ENCODE results near the gene PEAK1.

The PEAK1 gene

DNA sequence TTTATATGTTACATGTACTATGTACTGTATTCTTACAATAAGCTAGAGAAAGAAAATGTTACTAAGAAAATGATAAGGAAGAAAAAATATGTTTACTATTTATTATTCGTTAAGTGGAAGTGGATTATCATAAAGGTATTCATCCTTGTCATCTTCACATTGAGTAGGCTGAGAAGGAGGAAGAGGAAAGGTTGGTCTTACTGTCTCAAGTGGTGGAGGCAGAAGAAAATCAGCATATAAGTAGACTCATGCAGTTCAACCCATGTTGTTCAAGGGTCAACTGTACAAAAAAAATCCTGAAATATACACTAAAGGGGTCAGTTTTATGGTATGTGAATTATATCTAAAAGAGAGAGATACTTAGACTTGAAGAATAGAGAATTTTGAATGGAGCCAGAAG is 6.5 kb upstream of the PEAK1 start:
- no peak overlapping the region for H3K4me3 ChIP-seq (replicated peaks; ENCODE audit: low read depth, low read length)
- DNase-seq (ENCODE audit: extremely low read depth, low read depth), result no peak
- TF ChIP-seq, protein P1, sequence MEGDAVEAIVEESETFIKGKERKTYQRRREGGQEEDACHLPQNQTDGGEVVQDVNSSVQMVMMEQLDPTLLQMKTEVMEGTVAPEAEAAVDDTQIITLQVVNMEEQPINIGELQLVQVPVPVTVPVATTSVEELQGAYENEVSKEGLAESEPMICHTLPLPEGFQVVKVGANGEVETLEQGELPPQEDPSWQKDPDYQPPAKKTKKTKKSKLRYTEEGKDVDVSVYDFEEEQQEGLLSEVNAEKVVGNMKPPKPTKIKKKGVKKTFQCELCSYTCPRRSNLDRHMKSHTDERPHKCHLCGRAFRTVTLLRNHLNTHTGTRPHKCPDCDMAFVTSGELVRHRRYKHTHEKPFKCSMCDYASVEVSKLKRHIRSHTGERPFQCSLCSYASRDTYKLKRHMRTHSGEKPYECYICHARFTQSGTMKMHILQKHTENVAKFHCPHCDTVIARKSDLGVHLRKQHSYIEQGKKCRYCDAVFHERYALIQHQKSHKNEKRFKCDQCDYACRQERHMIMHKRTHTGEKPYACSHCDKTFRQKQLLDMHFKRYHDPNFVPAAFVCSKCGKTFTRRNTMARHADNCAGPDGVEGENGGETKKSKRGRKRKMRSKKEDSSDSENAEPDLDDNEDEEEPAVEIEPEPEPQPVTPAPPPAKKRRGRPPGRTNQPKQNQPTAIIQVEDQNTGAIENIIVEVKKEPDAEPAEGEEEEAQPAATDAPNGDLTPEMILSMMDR (IDR thresholded peaks at IDR 0.05; ENCODE audit: low read depth, low read length, missing control alignments), result no peak

DNA sequence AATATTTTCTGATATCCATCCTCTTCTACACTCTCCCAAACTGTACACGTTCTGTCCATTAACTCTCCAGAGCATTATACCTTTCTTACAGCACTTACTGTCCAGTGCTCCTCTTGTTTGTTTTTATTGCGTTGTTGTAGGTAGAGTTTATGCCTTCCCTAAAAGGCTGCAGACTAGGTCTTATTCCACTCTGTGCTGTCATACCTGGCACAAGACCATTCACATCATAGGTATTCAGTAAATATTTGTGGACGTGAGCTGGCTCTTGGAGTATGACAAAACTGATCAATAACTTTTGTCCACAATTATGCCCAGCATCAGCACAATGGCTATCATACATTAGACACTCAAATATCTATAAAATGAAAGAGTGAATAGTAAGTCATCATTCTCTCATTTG is 5.2 kb upstream of the PEAK1 start:
- H3K4me3 ChIP-seq (replicated peaks; ENCODE audit: low read depth, low read length), result no peak overlapping the region
- TF ChIP-seq, protein P1 (IDR thresholded peaks at IDR 0.05; ENCODE audit: low read depth, low read length, missing control alignments), result no peak
- no peak for DNase-seq (ENCODE audit: extremely low read depth, low read depth)

DNA sequence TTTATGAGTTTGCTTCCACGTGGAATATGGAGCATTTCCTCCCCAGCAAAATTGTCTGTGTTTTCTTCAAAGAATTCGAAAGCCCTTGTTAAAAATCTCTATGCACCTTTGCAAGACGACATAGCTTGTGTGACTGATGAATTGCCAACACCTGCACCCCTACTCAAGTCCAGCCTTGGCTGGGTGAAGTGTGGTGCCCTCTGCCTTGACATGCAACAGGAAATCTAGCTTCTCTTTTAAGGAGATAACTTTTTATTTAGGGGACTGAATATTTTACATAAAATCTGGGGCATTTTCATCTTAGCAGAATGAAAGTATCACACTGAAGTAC is 1.4 kb upstream of the PEAK1 start:
- H3K4me3 ChIP-seq (replicated peaks; ENCODE audit: low read depth, low read length), result peak overlapping the region; percentile 71
- DNase-seq (ENCODE audit: extremely low read depth, low read depth), result no peak
- TF ChIP-seq, protein P1 (IDR thresholded peaks at IDR 0.05; ENCODE audit: low read depth, low read length, missing control alignments), result no peak

DNA sequence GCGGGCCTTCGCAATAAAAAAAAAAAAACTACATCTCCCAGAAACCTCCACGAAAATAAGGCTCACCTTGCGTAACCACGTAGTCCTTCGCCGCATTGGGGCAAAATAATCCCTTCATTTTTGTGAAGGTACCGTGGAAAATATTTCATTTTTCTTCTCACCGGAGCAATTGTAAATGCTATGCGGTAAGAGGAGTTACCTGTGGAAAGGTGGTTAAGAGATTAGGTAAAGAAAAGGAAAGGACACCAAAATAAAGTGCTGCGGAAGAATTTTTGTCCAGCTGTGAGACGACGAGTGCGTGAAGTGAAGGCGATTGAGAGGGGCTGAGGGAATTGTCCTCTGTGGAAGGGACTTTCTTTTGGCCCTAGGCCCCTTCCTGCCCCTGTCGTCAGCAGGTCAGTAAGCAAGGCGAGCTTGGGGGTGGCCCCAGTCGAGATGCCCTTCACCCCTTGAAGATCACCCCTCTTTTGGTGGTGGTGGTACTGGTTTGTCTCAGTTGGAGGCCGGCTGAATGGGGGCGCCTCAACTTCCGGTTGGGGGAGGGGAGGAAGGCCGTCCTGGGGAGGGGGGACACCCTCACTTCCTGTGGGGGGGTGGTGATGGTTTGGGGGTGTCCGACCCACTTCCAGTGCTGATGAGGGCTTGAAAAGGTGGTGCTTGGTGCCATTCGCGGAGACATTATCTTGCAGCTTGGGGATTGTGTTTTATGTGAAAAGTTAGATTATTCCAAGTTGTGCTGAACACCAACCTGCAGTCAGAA is 886 bp upstream of the PEAK1 start, which contains the start of gene HMG20A:
TSS of gene HMG20A (plus strand) at position 279 of the 760 bp plus-strand sequence. CDS start 37,520 bp downstream, outside the sequence.
- TF ChIP-seq, protein P1 (IDR thresholded peaks at IDR 0.05; ENCODE audit: low read depth, low read length, missing control alignments), result no peak
- H3K4me3 ChIP-seq (replicated peaks; ENCODE audit: low read depth, low read length), result peak within 1 kb of the TSS; percentile 71
- DNase-seq (ENCODE audit: extremely low read depth, low read depth), result peak; percentile 67

DNA sequence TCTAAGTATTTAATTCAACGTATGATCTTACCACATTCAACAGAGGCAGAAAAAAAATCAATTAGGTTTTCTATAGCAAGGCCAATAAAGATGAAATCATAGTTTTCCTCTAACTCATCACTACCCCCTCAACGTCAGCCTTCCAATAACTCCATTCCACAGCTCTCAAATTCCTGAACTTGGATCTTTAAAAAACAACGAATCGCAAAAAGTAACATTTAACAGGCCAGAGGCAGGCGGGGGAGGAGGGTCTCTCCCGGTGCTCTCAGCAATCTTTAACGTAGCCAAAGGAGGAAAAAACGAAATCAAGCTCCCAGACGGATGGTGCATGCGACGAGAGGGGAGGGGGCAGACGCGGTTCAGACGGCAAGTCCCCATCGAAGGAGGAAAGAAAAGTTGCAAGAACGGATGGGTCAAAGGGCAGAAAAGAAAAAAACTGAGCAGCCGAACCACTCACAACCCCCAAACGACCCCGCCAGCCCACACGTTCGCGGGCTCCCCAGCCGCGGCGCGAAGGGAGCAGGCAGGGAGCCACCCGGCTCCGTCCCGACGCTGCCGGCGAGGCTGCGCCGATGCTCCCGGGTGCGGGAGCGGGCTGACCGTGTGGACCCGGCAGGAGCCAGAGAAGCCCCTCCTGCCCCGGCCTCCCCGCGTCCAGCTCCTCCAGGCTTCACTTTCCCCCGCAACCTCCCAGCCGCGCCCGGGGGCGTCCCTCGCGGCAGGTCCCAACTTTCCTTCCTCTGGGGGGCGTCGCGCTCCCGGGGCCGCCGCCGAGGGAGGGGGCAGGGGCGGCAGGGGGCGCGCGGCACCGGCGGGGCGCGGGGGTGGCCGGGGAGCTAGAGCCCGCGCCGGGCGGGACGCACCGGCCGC is 703 bp downstream of the PEAK1 start:
- DNase-seq (ENCODE audit: extremely low read depth, low read depth), result no peak
- H3K4me3 ChIP-seq (replicated peaks; ENCODE audit: low read depth, low read length), result peak overlapping the region; percentile 71
- TF ChIP-seq, protein P1 (IDR thresholded peaks at IDR 0.05; ENCODE audit: low read depth, low read length, missing control alignments), result no peak

DNA sequence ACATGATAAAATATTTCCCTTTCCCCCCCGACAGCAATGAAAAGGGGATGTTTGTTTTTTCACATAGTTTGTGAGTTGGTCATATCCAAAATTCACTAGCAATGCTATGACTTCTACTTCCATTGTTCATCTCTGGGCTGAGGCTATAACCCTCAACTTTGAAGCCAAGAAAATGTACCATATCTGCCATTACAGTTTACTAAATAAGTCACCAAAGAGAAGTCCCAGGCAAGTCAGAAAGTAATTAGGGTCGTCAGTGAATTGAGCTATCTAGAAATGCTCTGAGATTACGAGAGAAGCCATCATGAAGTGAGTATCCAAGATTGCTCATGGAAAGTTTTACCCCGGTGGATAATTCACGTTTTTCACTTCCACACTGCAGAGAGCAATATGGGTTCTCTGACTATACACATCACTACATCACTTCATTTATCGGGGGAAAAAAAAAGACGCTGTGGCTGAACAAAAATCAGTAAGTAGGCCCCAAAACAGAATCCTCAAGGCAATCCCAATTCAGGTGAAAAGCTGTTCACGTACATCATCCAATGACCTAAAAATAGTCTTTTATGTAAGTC is 1.4 kb downstream of the PEAK1 start:
- peak overlapping the region; percentile 71 for H3K4me3 ChIP-seq (replicated peaks; ENCODE audit: low read depth, low read length)
- TF ChIP-seq, protein P1 (IDR thresholded peaks at IDR 0.05; ENCODE audit: low read depth, low read length, missing control alignments), result no peak
- DNase-seq (ENCODE audit: extremely low read depth, low read depth), result no peak

Measured in HFF-Myc (cell line).